Femur (tissue), 1 donor: ENCODE measurements around the gene ORM1.

Source experiments
- DNase-seq: peaks from one replicate; pipeline ENCODE4 v3.0.0-alpha.2; 2017

ORM1 gene

GRCh38 chr9:114344692-114345091 lies 21.8 kb downstream of the ORM1 start:
- no peak for DNase-seq

GRCh38 chr9:114345493-114346065 lies 22.7 kb downstream of the ORM1 start:
- DNase-seq: no peak

- no peak for DNase-seq
Observed at GRCh38 chr9:114346146-114346545, 23.2 kb downstream of the ORM1 start.

GRCh38 chr9:114347675-114348074 lies 24.8 kb downstream of the ORM1 start:
- DNase-seq: no peak

GRCh38 chr9:114348261-114348905 lies 25.5 kb downstream of the ORM1 start:
- no peak for DNase-seq

GRCh38 chr9:114348906-114349482 lies 26.1 kb downstream of the ORM1 start:
- DNase-seq: peak; percentile 72

GRCh38 chr9:114349713-114350480 lies 27.0 kb downstream of the ORM1 start:
- no peak for DNase-seq

GRCh38 chr9:114350636-114351401 lies 27.9 kb downstream of the ORM1 start:
- no peak for DNase-seq

- DNase-seq: no peak
Observed at GRCh38 chr9:114351932-114352331, 29.0 kb downstream of the ORM1 start.

GRCh38 chr9:114355821-114356220 lies 32.9 kb downstream of the ORM1 start:
- no peak for DNase-seq

GRCh38 chr9:114356792-114357191 lies 33.9 kb downstream of the ORM1 start:
- no peak for DNase-seq

GRCh38 chr9:114357360-114357759 lies 34.5 kb downstream of the ORM1 start:
- DNase-seq: no peak

- DNase-seq: no peak
Observed at GRCh38 chr9:114357911-114358328, 35.0 kb downstream of the ORM1 start.

- DNase-seq: no peak
Observed at GRCh38 chr9:114359801-114360200, 36.9 kb downstream of the ORM1 start.

- DNase-seq: no peak
Observed at GRCh38 chr9:114361542-114361941, 38.6 kb downstream of the ORM1 start.

GRCh38 chr9:114362394-114362793 lies 39.5 kb downstream of the ORM1 start:
- no peak for DNase-seq

GRCh38 chr9:114363424-114363823 lies 40.5 kb downstream of the ORM1 start:
- DNase-seq: no peak

- peak; percentile 13 for DNase-seq
Observed at GRCh38 chr9:114364134-114365041, 41.5 kb downstream of the ORM1 start.

GRCh38 chr9:114365194-114365593 lies 42.3 kb downstream of the ORM1 start:
- DNase-seq: no peak

- peak; percentile 22 for DNase-seq
Observed at GRCh38 chr9:114366334-114367128, 43.6 kb downstream of the ORM1 start.

GRCh38 chr9:114367366-114367765 lies 44.5 kb downstream of the ORM1 start:
- no peak for DNase-seq
